ENCODE measurements around the gene PTK7. TPM values are rescaled to one million over a fixed set of nuclear protein-coding genes. Genes with fewer than 3 reads are reported as not detected.

Gene PTK7
- total and polyA plus RNA-seq, 2 of the 8 experiments (the other 6 are each of a cell fraction or from before 2014, with no cell fraction given): 110 to 138 TPM

- no peak overlapping the region for H2BK5ac ChIP-seq (ENCODE audit: low read depth, low read length)
- no peak overlapping the region for H3K18ac ChIP-seq (ENCODE audit: extremely low read depth, low read length)
- H3K27ac ChIP-seq (ENCODE audit: low read depth, low read length): no peak overlapping the region
- no peak overlapping the region for H2AFZ ChIP-seq (ENCODE audit: low read length)
- H3K4ac ChIP-seq (replicated peaks; ENCODE audit: insufficient read length, low read depth, low read length): no peak overlapping the region
- H3K9me3 ChIP-seq (ENCODE audit: insufficient read depth in 2 of 2, low read depth in 1 of 2, low read length in 1 of 2): no peaks in the 10 kb centered on the region
- H3K36me3 ChIP-seq (ENCODE audit: control insufficient read depth in 2 of 4, insufficient read depth in 4 of 4, low read length in 3 of 4): peaks cover 6 to 15% (median 6%) of the 10 kb centered on the region in 4 experiments; a peak in 5 of 8 replicates
- no peaks in the 10 kb centered on the region for H3K27me3 ChIP-seq (replicated peaks in 1 of 4; ENCODE audit: control insufficient read depth in 3 of 4, extremely low read depth in 1 of 4, insufficient read depth in 3 of 4, low read length in 3 of 4)
- H2BK120ac ChIP-seq (replicated peaks; ENCODE audit: low read depth, low read length): no peak overlapping the region
- no peak overlapping the region for H3K14ac ChIP-seq (ENCODE audit: insufficient read length)
- no peak overlapping the region for H3K9ac ChIP-seq (replicated peaks in 1 of 4; ENCODE audit: extremely low read depth in 1 of 4, low read depth in 3 of 4, low read length in 3 of 4)
- H4K5ac ChIP-seq (ENCODE audit: insufficient read length, low read depth, low read length): no peak overlapping the region
- no peak overlapping the region for H2BK12ac ChIP-seq (ENCODE audit: low read depth, low read length)
- no peaks in the 10 kb centered on the region for H3K79me2 ChIP-seq (ENCODE audit: control insufficient read depth in 1 of 2, insufficient read depth in 2 of 2, low read length in 2 of 2)
- POLR2A ChIA-PET (ENCODE audit: partially characterized antibody): interaction anchor here (1.0 to 1.2 kb wide), 3 partner anchors 26 to 167 kb away, joined by 3 to 4 read pairs (median 3); partner anchors contain the start of gene PEX6
- H4K91ac ChIP-seq (replicated peaks; ENCODE audit: insufficient read length, low read length): no peak overlapping the region
- no peak overlapping the region for H3K4me2 ChIP-seq (ENCODE audit: insufficient read depth in 1 of 2, low read depth in 2 of 2, low read length in 2 of 2)
- H3K79me1 ChIP-seq (ENCODE audit: low read depth, low read length): no peaks in the 10 kb centered on the region
- no peak overlapping the region for H2BK20ac ChIP-seq (ENCODE audit: low read length)
- H2AK5ac ChIP-seq (ENCODE audit: low read depth, low read length): no peak overlapping the region
- H3K4me3 ChIP-seq (ENCODE audit: extremely low read depth in 1 of 4, insufficient read depth in 2 of 4, low read depth in 3 of 4, low read length in 4 of 4): no peak overlapping the region
- DNase-seq (ENCODE audit: low read depth in 1 of 2, low spot score in 2 of 2): no peak
- CTCF ChIA-PET (ENCODE audit: partially characterized antibody): interaction anchor here (0.9 to 3.4 kb wide), 8 partner anchors 10 to 136 kb away, joined by 3 to 23 read pairs (median 5); no protein-coding TSS in a partner anchor
- no peak overlapping the region for H4K8ac ChIP-seq (ENCODE audit: extremely low read depth, insufficient read depth, low read length)
- H3K4me1 ChIP-seq (replicated peaks in 1 of 4; ENCODE audit: control insufficient read depth in 3 of 4, insufficient read depth in 4 of 4, low read length in 3 of 4): peaks cover 0 to 6% (median 3%) of the 10 kb centered on the region in 4 experiments; a peak in 3 of 7 replicates
- H2BK15ac ChIP-seq (ENCODE audit: low read length): no peak overlapping the region
- H3K23me2 ChIP-seq (ENCODE audit: low read depth, low read length): no peaks in the 10 kb centered on the region
- whole genome bisulfite sequencing, 2 experiments (ENCODE audit: extremely low coverage in 1 of 2, insufficient coverage in 1 of 2, insufficient read length in 1 of 2, insufficient replicate concordance in 2 of 2, low coverage in 1 of 2, low lambda C conversion rate in 2 of 2, missing lambda C conversion rate in 1 of 2): 81% methylated on average over 3 of the region's 3 CpGs; no CpG with 5 or more reads in 1 of the 2 experiments
- H3K23ac ChIP-seq (ENCODE audit: insufficient read length): no peak overlapping the region
- FAIRE-seq: no peak
- no peaks in the 10 kb centered on the region for H4K20me1 ChIP-seq (replicated peaks in 1 of 2; ENCODE audit: control insufficient read depth in 1 of 2, insufficient read depth in 2 of 2, low read length in 2 of 2)
- no peak overlapping the region for H3K56ac ChIP-seq (replicated peaks; ENCODE audit: insufficient read length, low read depth, low read length)
- TF ChIP-seq CEBPB (IDR thresholded peaks at IDR 0.05; ENCODE audit: low read depth, low read length): no peak
- TF ChIP-seq JUND (IDR thresholded peaks at IDR 0.05; ENCODE audit: low read length): no peak
These were observed 70.1 kb downstream of the PTK7 start for GRCh38 chr6:43146261-43146660.
